ENCODE results near the gene PSMB7. TPM values are rescaled to one million over a fixed set of nuclear protein-coding genes. Genes with fewer than 3 reads are reported as not detected.

Gene PSMB7
- total RNA-seq, 2 donors from 2014 or later: 91.4 to 149 TPM

DNA sequence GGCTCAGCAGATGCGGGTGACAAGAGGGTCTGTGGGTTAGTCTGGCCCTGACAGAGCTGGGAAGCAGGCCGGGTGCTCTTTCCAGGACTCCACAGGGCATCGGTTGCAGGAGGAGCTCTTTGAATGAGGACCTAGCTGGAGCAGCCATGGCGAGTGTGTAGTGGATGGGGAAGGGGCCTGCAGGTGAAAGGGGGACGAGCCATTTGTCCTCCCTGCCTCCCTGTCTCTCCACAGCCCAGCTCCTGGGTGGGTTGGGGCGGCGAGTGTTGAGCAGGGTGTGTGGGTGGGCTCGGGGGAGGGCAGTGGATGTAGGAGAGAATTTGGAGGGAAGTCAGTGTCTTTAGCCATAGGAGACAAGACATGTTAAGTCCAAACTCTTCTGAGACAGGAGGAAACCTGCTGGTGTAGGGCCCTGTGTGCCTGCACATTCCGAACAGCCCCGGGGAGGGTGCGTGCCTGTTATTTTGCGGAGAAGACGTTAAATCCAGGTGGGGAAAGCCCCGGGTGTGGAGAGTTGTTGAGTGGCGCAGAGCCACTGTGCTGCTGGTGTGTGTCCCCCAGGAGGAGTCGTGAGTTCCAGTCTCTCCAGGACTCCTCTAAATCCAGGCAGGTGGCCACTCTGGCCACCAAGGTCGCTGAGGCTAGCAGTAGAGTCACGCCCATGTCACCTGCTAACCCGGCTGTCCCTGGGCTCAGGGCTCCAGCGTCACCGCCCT, 73.6 kb downstream of the PSMB7 start:
- TF ChIP-seq, protein P1, sequence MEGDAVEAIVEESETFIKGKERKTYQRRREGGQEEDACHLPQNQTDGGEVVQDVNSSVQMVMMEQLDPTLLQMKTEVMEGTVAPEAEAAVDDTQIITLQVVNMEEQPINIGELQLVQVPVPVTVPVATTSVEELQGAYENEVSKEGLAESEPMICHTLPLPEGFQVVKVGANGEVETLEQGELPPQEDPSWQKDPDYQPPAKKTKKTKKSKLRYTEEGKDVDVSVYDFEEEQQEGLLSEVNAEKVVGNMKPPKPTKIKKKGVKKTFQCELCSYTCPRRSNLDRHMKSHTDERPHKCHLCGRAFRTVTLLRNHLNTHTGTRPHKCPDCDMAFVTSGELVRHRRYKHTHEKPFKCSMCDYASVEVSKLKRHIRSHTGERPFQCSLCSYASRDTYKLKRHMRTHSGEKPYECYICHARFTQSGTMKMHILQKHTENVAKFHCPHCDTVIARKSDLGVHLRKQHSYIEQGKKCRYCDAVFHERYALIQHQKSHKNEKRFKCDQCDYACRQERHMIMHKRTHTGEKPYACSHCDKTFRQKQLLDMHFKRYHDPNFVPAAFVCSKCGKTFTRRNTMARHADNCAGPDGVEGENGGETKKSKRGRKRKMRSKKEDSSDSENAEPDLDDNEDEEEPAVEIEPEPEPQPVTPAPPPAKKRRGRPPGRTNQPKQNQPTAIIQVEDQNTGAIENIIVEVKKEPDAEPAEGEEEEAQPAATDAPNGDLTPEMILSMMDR (IDR thresholded peaks at IDR 0.05): no peak
- H3K4me1 ChIP-seq (ENCODE audit: control insufficient read depth in 1 of 2, low read depth in 2 of 2): peaks cover 7 to 16% of the 10 kb centered on the region in 2 donors
- no peaks in the 10 kb centered on the region for H3K27me3 ChIP-seq (replicated peaks; ENCODE audit: insufficient read depth)
- H3K9me3 ChIP-seq: no peaks in the 10 kb centered on the region
- DNase-seq (ENCODE audit: low spot score) (no peak), ATAC-seq (ENCODE audit: insufficient number of reproducible peaks, low FRiP score, low read depth) (no peak)
- peak overlapping the region in 1 of 2 donors; percentile 80 for H3K27ac ChIP-seq
- peaks cover 26% of the 10 kb centered on the region for H3K36me3 ChIP-seq
- no peak overlapping the region for H3K4me3 ChIP-seq

DNA sequence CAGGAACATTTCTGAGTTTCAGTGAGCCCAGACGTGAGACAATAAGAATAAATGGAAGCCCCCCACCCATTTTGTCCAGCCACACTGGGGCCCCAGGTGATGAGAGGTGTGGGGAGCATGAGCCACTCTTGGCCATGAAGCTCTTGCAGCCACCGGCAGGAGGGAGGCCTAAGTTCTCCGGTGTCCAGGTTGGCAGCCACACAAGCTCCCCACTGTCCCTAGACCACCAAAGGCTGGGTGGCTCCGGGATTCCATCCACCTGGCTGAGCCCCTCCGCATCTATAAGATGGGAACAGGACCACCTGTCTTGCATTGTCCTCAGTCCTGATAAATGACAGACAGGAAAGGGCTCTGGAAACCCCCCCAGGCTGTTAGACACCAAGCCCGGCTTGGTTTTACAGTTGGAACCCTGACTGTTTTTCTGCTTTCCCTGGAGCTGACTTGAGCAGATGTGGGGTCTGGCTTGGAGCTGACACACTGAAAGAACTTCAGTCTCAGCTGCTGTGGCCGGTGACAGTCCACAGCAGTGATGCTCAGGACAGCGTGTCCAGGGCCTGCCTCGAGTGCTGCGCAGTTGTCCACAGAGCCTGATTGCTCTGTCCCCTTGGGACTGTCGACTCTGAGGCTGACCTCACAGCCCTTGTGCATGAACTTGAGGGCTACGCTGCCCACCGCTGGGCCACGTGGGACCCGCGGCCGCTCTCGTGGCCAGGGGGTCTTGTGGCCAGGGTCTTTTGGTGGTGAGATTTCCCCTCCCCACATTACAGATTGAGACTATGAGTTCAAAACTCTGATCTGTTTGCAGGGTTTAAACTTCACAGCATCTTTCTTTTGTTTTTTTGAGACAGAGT, 74.8 kb downstream of the PSMB7 start:
- H3K27me3 ChIP-seq (replicated peaks; ENCODE audit: insufficient read depth): no peaks in the 10 kb centered on the region
- H3K36me3 ChIP-seq: peaks cover 17% of the 10 kb centered on the region
- H3K27ac ChIP-seq: no peak overlapping the region
- ATAC-seq (ENCODE audit: insufficient number of reproducible peaks, low FRiP score, low read depth) (no peak), DNase-seq (ENCODE audit: low spot score) (no peak)
- H3K4me3 ChIP-seq: no peak overlapping the region
- peaks cover 7 to 16% of the 10 kb centered on the region in 2 donors for H3K4me1 ChIP-seq (ENCODE audit: control insufficient read depth in 1 of 2, low read depth in 2 of 2)
- TF ChIP-seq, protein P1 (IDR thresholded peaks at IDR 0.05): no peak
- no peaks in the 10 kb centered on the region for H3K9me3 ChIP-seq

DNA sequence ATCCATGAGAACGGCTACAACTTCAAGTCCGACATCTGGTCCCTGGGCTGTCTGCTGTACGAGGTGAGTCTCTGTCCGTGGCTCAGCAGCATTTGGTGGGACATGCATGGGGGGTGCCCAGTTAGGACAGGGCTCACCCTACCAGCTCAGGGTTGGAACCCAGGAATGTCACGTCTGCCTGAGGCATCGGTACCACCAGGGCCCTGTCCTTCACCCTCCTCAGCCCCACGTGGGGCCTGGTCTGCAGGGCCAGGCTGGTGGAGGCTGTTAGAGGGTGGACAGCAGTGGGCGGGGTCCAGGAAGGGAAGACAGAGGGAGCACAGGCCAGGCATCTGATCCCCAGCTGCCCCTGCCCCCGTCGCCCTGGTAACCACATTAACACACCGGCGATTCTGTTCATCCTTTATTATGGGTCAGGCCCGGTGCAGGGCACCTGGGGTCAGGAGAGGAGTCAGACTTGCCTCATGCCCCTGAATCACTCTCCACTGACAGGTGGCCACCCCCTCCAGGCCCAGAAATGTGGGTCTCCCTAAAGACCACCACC, 75.6 kb downstream of the PSMB7 start:
- Histone ChIP-seq H3K27me3 (replicated peaks; ENCODE audit: insufficient read depth) (no peaks in the 10 kb centered on the region), H3K9me3 (no peaks in the 10 kb centered on the region), H3K27ac (no peak overlapping the region), H3K4me1 (ENCODE audit: control insufficient read depth in 1 of 2, low read depth in 2 of 2) (peaks cover 7 to 16% of the 10 kb centered on the region in 2 donors), H3K36me3 (peaks cover 23% of the 10 kb centered on the region), H3K4me3 (no peak overlapping the region)
- ATAC-seq (ENCODE audit: insufficient number of reproducible peaks, low FRiP score, low read depth): no peak
- TF ChIP-seq, protein P1 (IDR thresholded peaks at IDR 0.05): no peak
- DNase-seq (ENCODE audit: low spot score): no peak

DNA sequence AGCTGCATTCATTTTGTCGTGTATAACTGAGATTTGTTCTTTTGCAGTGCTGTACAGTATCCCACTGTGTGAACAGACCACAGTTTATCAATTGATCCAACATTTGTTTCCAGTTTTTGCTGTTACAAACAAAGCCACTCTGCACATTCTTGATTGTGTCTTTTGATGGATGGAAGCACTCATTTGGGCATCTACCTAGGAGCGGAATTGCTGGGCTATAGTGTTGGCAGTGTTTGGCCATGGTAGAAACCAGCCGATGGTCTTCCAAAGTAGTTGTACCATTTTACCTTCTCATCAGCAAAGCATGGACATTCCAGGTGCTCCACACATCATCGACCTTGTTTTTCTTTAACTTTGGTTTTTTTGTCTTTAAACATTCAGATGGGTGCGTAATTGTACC, 77.7 kb downstream of the PSMB7 start:
- Histone ChIP-seq H3K27ac (no peak overlapping the region), H3K27me3 (replicated peaks; ENCODE audit: insufficient read depth) (no peaks in the 10 kb centered on the region), H3K36me3 (peaks cover 21% of the 10 kb centered on the region), H3K4me1 (ENCODE audit: control insufficient read depth in 1 of 2, low read depth in 2 of 2) (peaks cover 4 to 5% of the 10 kb centered on the region in 2 donors), H3K4me3 (no peak overlapping the region), H3K9me3 (no peaks in the 10 kb centered on the region)
- TF ChIP-seq, protein P1 (IDR thresholded peaks at IDR 0.05): no peak
- no peak for DNase-seq (ENCODE audit: low spot score)
- no peak for ATAC-seq (ENCODE audit: insufficient number of reproducible peaks, low FRiP score, low read depth)

DNA sequence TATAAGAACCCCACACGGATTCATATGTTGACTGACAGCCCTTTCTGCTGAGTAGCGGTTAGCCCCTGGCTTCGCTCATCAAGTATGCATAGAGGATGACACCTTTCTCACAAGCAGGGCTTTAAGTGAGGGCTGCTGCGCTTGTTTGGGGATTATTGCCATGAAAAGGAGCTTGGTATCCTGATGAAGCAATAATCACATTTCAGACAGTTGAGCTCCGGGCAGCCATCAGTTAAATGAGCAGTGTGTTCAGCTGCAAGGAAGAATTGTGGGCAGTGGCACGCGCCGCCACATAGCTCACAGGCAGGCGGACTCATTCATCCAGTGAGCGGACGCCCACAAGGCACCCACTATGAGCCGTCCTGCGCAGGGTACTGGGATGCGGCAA, 79.9 kb downstream of the PSMB7 start:
- TF ChIP-seq, protein P1 (IDR thresholded peaks at IDR 0.05): no peak
- H3K9me3 ChIP-seq: no peaks in the 10 kb centered on the region
- H3K4me1 ChIP-seq (ENCODE audit: control insufficient read depth in 1 of 2, low read depth in 2 of 2): no peaks in the 10 kb centered on the region
- no peaks in the 10 kb centered on the region for H3K27me3 ChIP-seq (replicated peaks; ENCODE audit: insufficient read depth)
- H3K27ac ChIP-seq: no peak overlapping the region
- no peak overlapping the region for H3K4me3 ChIP-seq
- H3K36me3 ChIP-seq: peaks cover 23% of the 10 kb centered on the region
- DNase-seq (ENCODE audit: low spot score): no peak
- no peak for ATAC-seq (ENCODE audit: insufficient number of reproducible peaks, low FRiP score, low read depth)

Measured in thoracic aorta (tissue), 2 donors.